HG03066 (cell line): ENCODE results near the gene TRIM15.

Experiments
- ATAC-seq: cut with Tn5 transposase; IDR thresholded peaks from one replicate; pipeline ENCODE4 v1.9.1; 2021; ENCODE audit warnings: low read depth; ENCODE audit not compliant: unreplicated experiment

The TRIM15 gene

DNA sequence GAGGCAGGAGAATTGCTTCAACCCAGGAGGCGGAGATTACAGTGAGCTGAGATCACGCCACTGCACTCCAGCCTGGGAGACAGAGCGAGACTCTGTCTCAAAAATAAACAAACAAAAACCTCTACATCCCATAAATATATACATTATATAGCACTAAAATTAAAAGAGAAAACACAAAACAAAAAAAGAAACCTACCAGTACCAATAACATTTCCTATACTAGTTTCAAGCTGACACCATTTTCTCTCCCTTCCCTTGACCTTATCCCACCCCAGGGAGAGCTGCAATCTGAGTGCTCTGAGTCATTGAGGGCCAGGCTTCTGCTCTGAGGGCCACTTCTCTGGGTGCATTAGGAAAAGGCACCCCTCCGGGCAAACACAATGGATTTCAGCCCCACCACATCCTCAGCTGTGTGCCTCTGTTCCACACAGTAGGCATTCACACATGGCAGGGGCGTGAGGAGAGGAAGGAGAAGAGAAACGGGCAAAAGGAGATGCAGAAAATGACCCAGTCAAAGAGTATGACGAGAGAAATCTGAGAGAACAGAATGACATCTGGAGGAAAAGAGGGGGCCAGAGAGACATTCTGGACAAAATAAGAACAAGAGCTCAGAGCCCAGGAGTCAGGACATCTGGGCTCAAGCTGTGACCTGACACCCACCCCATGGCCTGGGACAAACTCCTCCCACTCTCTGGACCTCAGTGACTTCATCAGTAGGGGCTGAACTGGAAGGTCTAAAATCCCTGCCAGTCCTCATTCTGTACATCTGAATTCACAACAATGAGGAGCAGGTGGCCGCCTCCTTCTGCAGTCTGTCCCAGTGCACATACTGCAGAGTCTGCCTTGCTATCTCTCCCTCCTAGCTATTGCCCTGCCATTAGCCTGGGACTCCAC, 31.7 kb downstream of the TRIM15 start:
- ATAC-seq = no peak

GRCh38 chr6:30195951-30196350, 32.6 kb downstream of the TRIM15 start:
- no peak for ATAC-seq

DNA sequence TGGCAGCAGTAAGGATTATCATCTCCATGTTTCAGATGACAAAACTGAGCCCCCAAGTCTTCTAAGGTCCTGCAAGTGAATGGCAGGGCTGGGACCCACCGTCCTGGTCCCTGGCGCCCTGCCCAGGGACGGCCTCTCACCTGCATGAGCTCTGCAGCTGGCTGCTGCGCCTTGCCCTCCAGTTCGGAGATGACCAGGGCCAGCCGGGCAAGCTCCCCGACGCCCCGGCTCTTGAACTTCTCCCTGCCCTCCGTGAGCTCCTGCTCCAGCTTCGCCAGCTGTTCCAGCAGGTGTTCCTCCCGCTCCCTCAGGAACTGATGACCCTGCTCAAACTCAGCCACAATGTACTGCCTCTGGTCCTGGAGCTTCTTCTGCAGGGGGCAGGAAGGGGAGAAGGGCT, 33.0 kb downstream of the TRIM15 start:
- no peak for ATAC-seq

- no peak for ATAC-seq
Measured at GRCh38 chr6:30198166-30199084, 35.1 kb downstream of the TRIM15 start.

DNA sequence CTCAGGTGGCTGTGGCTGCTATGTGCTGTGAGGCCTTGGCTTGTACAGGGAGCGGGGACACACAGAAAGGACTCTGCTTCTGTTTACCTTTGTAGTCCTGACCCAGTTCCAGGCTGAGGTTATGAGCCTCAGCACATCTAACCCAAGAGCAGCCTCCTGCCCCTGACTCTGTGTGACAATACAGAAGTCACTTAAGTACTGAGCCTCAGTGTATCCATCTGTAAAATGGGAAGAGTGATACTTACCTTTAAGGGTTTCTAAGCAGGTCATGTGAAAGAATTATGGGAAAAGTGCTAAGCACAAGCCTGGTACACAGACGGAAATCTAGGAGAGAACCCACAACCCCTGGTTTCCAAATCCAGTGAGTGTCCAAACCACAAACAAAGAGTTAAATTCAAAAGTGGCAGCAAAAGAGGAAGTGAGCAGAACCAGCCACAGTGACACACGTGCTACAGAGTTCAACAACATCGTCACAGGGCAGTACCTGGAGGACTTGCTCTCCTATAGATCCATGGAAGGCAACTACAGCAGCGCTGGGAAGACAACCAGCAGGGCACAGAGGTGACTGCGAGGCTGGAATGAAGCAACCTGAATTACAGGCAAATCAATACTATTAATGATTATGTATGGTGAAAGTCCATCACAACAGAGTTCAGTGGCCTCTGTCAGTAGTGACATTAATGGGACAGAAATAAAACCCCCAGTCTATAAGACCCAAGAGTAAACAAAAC, 37.4 kb downstream of the TRIM15 start:
- ATAC-seq = no peak

DNA sequence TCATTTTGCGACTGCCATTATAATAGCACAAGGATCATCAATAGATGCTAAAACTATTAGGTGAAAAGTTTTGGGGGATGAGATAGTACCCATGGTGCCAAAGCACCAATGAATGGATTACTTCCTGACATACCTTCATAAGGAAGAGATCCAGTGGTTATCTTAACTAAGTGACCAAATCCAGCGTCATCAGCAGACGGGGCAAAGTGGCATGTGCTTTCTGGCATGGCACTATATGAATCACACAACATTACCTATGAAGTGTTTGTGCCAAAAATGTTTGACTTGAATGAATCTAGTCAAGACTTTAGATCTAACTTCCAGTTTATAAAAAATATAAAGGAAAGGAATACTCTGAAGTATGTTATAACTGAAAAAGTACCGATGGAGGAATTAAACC, 39.0 kb downstream of the TRIM15 start:
- ATAC-seq = no peak

GRCh38 chr6:30204116-30204515, 40.8 kb downstream of the TRIM15 start:
- no peak for ATAC-seq

- no peak for ATAC-seq
Measured at GRCh38 chr6:30206152-30206551, 42.8 kb downstream of the TRIM15 start.

DNA sequence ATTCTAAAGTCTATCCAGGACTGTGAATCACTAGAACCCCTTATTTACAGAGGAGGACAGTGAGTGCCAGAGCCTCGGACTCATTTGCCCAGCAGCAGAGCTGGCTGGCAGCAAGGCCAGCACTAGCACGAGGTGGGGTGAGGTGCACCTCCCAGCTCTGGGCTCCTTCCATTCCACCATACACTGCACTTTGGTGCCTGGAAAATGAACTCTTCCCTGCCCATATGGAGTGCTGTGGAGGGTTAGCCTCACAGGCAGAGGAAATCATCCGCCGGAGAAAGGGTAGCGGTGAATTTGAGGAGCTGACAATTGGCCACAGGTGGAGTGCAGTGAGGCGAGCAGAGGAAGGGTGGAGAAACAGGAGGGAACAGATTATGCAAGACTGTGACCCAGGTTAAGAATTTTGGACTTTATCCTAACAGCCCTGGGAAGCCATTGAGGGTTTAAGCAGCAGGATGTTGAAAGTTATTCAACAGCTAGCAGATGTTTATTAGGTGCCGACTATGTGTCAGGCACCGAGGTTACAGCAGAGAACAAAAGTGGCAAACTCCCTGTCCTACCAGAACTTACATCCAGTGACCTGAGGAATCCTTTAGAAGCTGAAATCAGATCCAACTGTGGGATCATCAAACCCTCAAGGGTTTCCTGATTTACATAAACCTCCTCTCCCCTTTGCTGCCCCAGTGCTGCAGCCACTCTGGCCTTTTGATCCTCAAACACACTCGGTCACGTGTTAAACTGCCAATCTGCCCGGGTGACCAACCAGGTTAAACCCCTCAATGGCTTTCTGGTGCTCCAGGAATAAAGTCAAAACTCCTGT, 43.7 kb downstream of the TRIM15 start:
- ATAC-seq = no peak

DNA sequence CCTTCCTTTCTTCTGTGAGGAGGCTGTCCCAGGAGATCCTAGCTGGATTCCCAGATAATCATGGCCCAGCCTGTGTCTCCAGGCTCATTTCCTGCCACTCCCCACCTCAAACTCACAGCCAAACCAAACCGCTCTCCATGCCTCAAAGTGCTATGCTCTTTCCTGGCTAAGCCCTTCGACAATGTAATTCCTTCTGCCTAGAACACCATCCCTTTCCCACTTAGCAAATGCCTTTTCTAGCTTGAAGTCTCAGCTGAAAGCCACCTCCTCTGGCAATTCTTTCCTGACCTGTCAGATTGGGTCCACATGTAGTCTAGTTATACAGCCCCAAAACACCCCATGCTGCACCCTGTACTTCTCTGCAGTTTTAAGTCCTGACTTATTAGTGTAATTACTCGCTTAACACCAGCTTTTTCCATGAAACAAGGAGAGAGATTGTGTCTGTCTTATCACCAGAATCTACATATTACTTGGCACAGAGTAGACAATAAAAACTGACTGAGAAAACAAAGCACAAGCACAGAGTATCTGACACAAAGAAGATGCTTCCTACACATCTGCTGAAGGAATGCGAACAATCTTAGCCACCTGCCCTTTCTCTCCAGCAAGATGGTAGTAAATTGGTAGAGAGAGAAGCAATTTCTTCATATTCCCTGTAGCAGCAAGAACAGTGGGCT, 44.4 kb downstream of the TRIM15 start:
- ATAC-seq = no peak

GRCh38 chr6:30211306-30211705, 48.0 kb downstream of the TRIM15 start:
- ATAC-seq = no peak

GRCh38 chr6:30211899-30212298, 48.6 kb downstream of the TRIM15 start:
- ATAC-seq = no peak

DNA sequence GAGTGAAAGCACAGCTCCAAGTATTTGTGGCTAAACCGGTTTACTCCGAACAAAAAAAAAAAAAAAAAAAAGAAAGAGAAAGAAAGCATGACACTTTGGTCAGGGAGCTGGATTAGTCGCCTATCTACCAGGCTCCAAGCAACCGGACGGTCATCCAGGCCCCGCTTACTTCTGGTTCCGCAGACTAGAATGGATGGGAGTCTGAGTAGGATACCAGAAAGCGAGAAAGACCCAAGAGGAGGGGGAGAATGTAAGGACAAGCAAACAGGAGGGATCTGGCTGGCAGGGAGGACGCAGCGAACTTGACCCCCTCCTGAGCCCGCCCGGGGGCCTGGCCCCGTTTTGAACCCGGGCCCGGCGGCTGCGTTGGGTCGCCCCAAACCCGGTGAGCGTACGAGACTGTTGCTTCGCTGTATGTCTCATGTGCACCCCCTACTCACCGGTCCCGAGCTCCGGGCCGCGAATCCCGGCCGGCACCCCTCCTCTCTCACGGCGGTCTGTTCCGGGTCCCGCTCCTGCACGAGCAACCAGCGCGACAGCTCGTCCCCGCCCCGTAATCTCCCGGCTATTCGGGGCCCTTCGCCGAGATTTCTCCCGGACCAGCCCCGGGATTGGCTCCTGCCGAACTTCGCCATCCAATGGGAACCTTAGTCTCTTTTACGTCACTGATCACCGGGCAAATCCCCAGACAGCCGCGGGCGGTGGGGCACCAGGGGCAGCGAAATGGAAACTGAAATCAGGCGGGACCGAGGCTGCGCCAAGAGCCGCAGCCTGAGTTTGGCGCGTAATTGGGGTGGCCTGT, 49.7 kb downstream of the TRIM15 start, which contains the start of gene TRIM26:
Gene TRIM26 (minus strand): TSS at position 542 of the 802 bp plus-strand sequence. CDS start 14,303 bp downstream, outside the sequence.
- peak; percentile 84 for ATAC-seq

DNA sequence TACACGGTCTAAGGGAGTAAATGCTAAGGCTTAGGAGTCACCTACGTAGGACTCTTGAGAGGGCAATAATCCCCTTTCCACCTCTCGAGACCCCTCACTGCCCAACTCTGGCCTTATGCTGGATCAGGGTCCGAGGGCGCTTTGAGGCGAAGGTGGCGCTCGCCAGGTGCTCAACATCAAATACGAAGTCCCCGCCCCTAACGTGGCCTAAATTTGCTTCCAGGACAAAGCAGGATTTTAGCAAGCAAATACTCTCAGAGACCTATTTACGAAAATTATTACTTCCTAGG, 50.3 kb downstream of the TRIM15 start:
- no peak for ATAC-seq

DNA sequence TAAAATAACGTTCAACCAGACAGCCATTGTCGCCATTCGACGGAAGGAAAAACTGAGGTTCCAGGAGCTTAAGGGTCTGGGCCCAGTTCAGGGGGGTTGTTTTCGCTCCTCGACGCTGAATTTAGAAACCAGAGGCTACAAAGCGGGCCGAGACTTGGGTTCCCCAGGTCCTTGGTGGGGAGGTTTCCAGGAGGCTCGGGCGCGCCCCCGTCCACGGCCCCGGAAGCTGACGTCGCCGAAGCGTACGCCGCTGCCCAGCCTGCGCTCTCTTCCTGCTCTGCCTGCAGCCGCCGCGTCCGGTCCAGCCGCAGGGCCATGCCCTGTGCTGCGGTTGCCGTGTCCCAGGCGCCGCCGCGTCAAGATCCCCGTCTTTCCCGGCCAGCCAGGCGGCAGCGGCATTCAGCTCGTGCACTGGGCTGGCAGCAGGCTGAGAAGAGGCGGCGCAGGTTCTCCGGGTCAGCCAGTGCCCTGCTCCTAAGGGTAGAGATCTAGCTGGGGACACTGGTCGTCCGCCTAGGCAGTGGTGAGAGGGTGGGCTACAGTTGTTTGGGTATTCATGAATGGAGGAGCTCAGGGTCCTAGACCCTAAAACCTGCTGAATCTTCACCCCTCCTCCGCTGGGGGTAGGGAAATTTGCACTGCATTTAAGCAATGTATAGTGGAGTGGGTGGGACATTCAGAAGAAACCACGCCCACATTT, 50.8 kb downstream of the TRIM15 start:
- ATAC-seq = no peak

GRCh38 chr6:30214657-30214982, 51.3 kb downstream of the TRIM15 start:
- ATAC-seq = no peak

DNA sequence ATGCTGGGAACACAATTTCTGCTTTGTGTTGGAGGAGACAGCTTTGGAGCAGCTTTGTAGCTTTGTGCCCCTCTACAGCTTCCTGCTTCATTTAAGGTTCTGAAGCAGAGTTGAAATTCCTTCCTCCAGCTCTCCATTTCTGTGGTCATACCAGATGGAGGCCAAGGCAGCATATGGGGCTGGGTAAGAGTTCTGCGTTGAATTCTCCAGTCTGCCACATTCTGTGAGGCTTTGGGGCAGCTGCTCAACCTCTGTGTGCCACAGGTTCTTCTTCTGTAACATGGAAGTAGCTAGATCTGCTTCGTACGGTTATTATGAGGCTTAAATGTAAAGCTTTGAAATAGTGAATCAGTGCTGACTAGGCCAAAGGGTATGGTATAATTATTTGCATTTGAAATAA, 52.8 kb downstream of the TRIM15 start:
- no peak for ATAC-seq

DNA sequence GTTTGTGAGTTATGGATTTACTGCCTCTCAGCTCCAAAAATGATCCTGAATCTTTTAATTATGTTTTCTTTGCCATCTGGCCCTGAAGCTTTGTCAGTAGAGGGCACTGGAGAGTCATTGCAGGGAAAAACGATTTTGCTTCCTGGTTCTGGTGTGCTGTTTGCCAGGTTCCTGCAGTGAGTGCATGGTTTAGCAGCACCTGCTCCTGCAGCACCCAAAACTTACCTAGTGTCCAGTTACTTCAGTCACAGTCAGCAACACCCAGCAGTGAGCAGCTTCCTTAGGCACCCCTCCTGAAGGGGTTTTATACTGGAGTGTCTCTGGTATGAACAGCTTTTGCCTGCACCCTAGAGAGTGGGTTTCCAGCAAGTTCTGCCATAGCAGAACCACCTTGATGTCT, 55.9 kb downstream of the TRIM15 start:
- no peak for ATAC-seq
